Muscle layer of colon (tissue), 2 donors: Measurements from ENCODE around the gene RADIL.

ENCODE experiments used
- H3K27ac ChIP-seq: one replicate; pipeline ENCODE4 v1.7.0; 2013; ENCODE audit warnings: low read depth, mild to moderate bottlenecking, low read length, moderate library complexity
- H3K27me3 ChIP-seq, 2 donors: one replicate each; pipeline ENCODE4 v1.7.0; 2013; ENCODE audit warnings: low read length in 2 of 2, mild to moderate bottlenecking in 2 of 2; ENCODE audit not compliant: insufficient read depth in 2 of 2, control insufficient read depth in 1 of 2
- H3K36me3 ChIP-seq: one replicate; pipeline ENCODE4 v1.7.0; 2013; ENCODE audit warnings: mild to moderate bottlenecking, low read length; ENCODE audit not compliant: insufficient read depth
- H3K4me1 ChIP-seq: one replicate; pipeline ENCODE4 v1.7.0; 2013; ENCODE audit warnings: mild to moderate bottlenecking, low read length; ENCODE audit not compliant: insufficient read depth
- H3K4me3 ChIP-seq, 2 donors: one replicate each; pipeline ENCODE4 v1.7.0; 2013; ENCODE audit warnings: low read length in 2 of 2, low read depth in 1 of 2, mild to moderate bottlenecking in 1 of 2, moderate library complexity in 1 of 2
- H3K9ac ChIP-seq: one replicate; pipeline ENCODE4 v1.7.0; 2013; ENCODE audit warnings: low read length
- H3K9me3 ChIP-seq: one replicate; pipeline ENCODE4 v1.7.0; 2013; ENCODE audit warnings: mild to moderate bottlenecking, low read length
- donor health status: abdominal sarcoma.
- donor health status: Adenocarcinoma of cecum.

RADIL gene

GRCh38 chr7:4866528-4867496 lies 16.7 kb downstream of the RADIL start:
- Histone ChIP-seq H3K27me3 (peaks cover 6 to 7% of the 10 kb centered on the region in 2 donors), H3K4me1 (no peaks in the 10 kb centered on the region), H3K9me3 (no peaks in the 10 kb centered on the region), H3K4me3 (no peak overlapping the region), H3K27ac (no peak overlapping the region), H3K9ac (no peak overlapping the region), H3K36me3 (no peaks in the 10 kb centered on the region)

DNA sequence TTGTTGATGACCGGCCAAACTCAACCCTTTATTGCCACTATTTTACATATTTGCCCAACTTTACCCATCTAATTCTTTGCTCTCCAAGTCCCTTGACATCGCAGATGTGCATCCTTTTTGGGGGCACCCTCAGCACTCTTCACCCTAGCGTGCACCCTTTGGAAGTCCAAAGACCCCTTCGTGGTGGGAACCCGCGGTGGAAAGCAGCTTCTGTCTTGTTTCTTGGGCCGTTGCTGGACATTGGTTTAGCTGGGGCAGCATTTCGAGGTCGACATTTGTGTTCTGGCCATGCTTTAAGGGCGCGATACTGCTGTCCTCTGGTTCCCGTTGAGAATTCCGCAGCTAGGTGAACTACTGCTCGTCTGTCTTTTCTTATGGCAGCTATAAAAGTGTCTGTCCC lies 21.4 kb downstream of the RADIL start:
- Histone ChIP-seq H3K27ac (no peak overlapping the region), H3K4me3 (peak overlapping the region in 1 of 2 donors; percentile 24)

DNA sequence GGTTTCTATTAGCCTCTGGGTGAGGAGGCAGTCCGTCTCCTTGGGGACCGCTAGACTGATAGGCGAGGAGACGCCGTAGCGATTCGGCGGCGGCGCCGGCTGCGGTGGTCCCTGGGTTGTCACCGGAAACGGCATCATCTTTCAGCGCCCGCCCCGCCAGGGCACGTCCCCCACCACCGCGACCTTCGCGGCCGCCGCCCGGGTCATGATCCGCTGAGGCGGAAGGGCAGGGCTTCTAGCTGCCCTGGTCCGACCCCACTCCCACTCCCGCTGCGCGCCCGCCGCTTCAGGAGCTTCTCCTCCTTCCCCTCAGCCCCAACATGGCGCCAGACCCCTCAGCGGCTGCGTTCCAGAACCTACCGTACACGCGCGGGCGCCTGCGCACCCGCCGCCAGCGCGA lies 21.8 kb downstream of the RADIL start, which contains the start of gene PAPOLB:
Gene PAPOLB (minus strand): TSS at position 358 of the 400 bp plus-strand sequence. CDS start 220 bp downstream, at position 138.
- Histone ChIP-seq H3K36me3 (no peaks in the 10 kb centered on the region), H3K27ac (no peak within 1 kb of the TSS), H3K9ac (no peak within 1 kb of the TSS), H3K9me3 (no peaks in the 10 kb centered on the region), H3K4me1 (no peaks in the 10 kb centered on the region), H3K4me3 (peak within 1 kb of the TSS in 1 of 2 donors; percentile 24), H3K27me3 (peaks cover 7% of the 10 kb centered on the region in 2 donors)

More for the DNA sequence above, 21.4 kb downstream of the RADIL start:
- no peaks in the 10 kb centered on the region for H3K36me3 ChIP-seq
- H3K9me3 ChIP-seq: no peaks in the 10 kb centered on the region
- H3K27me3 ChIP-seq: peaks cover 7% of the 10 kb centered on the region in 2 donors
- H3K9ac ChIP-seq: no peak overlapping the region
- no peaks in the 10 kb centered on the region for H3K4me1 ChIP-seq

- Histone ChIP-seq H3K9me3 (no peaks in the 10 kb centered on the region), H3K4me1 (no peaks in the 10 kb centered on the region), H3K4me3 (peak overlapping the region in 1 of 2 donors; percentile 24), H3K27ac (no peak overlapping the region), H3K9ac (no peak overlapping the region), H3K36me3 (no peaks in the 10 kb centered on the region), H3K27me3 (peaks cover 7% of the 10 kb centered on the region in 2 donors)
Measured at GRCh38 chr7:4861227-4861626, 22.3 kb downstream of the RADIL start.

- Histone ChIP-seq H3K36me3 (no peaks in the 10 kb centered on the region), H3K27ac (no peak overlapping the region), H3K9ac (no peak overlapping the region), H3K27me3 (peaks cover 0 to 5% of the 10 kb centered on the region in 2 donors), H3K9me3 (no peaks in the 10 kb centered on the region), H3K4me3 (no peak overlapping the region), H3K4me1 (no peaks in the 10 kb centered on the region)
Measured at GRCh38 chr7:4857189-4857588, 26.3 kb downstream of the RADIL start.

- Histone ChIP-seq H3K27me3 (no peaks in the 10 kb centered on the region), H3K9me3 (no peaks in the 10 kb centered on the region), H3K36me3 (no peaks in the 10 kb centered on the region), H3K27ac (no peak overlapping the region), H3K9ac (no peak overlapping the region), H3K4me1 (no peaks in the 10 kb centered on the region), H3K4me3 (no peak overlapping the region)
Measured at GRCh38 chr7:4856336-4857057, 27.0 kb downstream of the RADIL start.

DNA sequence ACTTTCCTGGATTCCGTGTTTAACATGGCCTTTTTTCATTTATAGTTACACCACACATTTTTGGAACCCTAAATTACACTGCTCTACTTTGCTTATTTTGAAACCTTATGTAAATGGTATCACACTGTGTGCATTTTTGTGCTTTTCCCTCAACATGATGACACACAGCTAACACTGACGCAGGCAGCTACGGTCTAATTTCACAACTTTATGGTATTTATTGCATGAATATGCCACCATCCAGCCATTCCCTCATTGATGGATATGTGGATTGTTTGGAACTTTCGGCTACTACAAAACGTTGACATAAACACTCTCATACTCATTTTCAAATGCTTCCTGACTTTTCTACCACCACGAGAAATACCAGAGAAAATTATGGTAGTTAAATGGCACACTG lies 28.6 kb downstream of the RADIL start:
- Histone ChIP-seq H3K27ac (no peak overlapping the region), H3K9me3 (peaks cover 3% of the 10 kb centered on the region), H3K27me3 (no peaks in the 10 kb centered on the region), H3K4me3 (no peak overlapping the region), H3K4me1 (no peaks in the 10 kb centered on the region), H3K9ac (no peak overlapping the region), H3K36me3 (no peaks in the 10 kb centered on the region)

- Histone ChIP-seq H3K4me3 (no peak overlapping the region), H3K9me3 (peaks cover 3% of the 10 kb centered on the region), H3K9ac (no peak overlapping the region), H3K36me3 (no peaks in the 10 kb centered on the region), H3K4me1 (no peaks in the 10 kb centered on the region), H3K27ac (no peak overlapping the region), H3K27me3 (no peaks in the 10 kb centered on the region)
Measured at GRCh38 chr7:4851459-4852422, 31.8 kb downstream of the RADIL start.

GRCh38 chr7:4850262-4850795 lies 33.2 kb downstream of the RADIL start:
- no peaks in the 10 kb centered on the region for H3K4me1 ChIP-seq
- no peak overlapping the region for H3K4me3 ChIP-seq
- no peaks in the 10 kb centered on the region for H3K36me3 ChIP-seq
- no peaks in the 10 kb centered on the region for H3K27me3 ChIP-seq
- H3K9me3 ChIP-seq: peaks cover 3% of the 10 kb centered on the region
- no peak overlapping the region for H3K9ac ChIP-seq
- H3K27ac ChIP-seq: no peak overlapping the region

- Histone ChIP-seq H3K27me3 (no peaks in the 10 kb centered on the region), H3K4me3 (no peak overlapping the region), H3K27ac (no peak overlapping the region), H3K9me3 (peaks cover 3% of the 10 kb centered on the region), H3K36me3 (no peaks in the 10 kb centered on the region), H3K9ac (no peak overlapping the region), H3K4me1 (no peaks in the 10 kb centered on the region)
Measured at GRCh38 chr7:4849390-4849789, 34.1 kb downstream of the RADIL start.
